HCEC 1CT (cell line): ENCODE measurements around the gene RNH1.
"Not testable (repeated sequence)": the region's sequence is repeated elsewhere in the genome, so short reads cannot be mapped to it uniquely, and the experiment has no call there.

ENCODE experiments used
- DNase-seq: peaks from one replicate; pipeline ENCODE4 v3.0.0-alpha.2; 2017

RNH1 gene

GRCh38 chr11:516918-517685 lies 10.1 kb upstream of the RNH1 start:
- DNase-seq = not testable (repeated sequence)

- no peak for DNase-seq
These were observed 9.4 kb upstream of the RNH1 start for GRCh38 chr11:516400-516799.

- DNase-seq = no peak
These were observed 8.1 kb upstream of the RNH1 start for GRCh38 chr11:515131-515530.

GRCh38 chr11:514606-515005 lies 7.6 kb upstream of the RNH1 start:
- DNase-seq = no peak

- DNase-seq = no peak
These were observed 5.9 kb upstream of the RNH1 start for GRCh38 chr11:512761-513595.

GRCh38 chr11:508956-509355 lies 1.9 kb upstream of the RNH1 start:
- no peak for DNase-seq

- no peak for DNase-seq
These were observed 879 bp upstream of the RNH1 start for GRCh38 chr11:507727-508515.

GRCh38 chr11:506238-506994 lies 626 bp downstream of the RNH1 start:
- DNase-seq = peak; percentile 96

- DNase-seq = no peak
These were observed 2.1 kb downstream of the RNH1 start for GRCh38 chr11:504994-505344.

- DNase-seq = peak; percentile 66
These were observed 2.7 kb downstream of the RNH1 start for GRCh38 chr11:504053-504993.

- no peak for DNase-seq
These were observed 3.7 kb downstream of the RNH1 start for GRCh38 chr11:503179-503981.

GRCh38 chr11:502288-503178 lies 4.5 kb downstream of the RNH1 start:
- no peak for DNase-seq

GRCh38 chr11:501683-502287 lies 5.3 kb downstream of the RNH1 start:
- DNase-seq = no peak

- no peak for DNase-seq
These were observed 5.9 kb downstream of the RNH1 start for GRCh38 chr11:501001-501682.

GRCh38 chr11:499201-500076 lies 7.6 kb downstream of the RNH1 start:
- DNase-seq = no peak

GRCh38 chr11:498297-499181 lies 8.5 kb downstream of the RNH1 start:
- DNase-seq = no peak
